Gastroesophageal sphincter (tissue), 3 donors: ENCODE measurements around the gene EGFL8.

Experiments
- CTCF ChIP-seq, 4 experiments: fragments of 200-600 bp in 2 of 4; fragments of 450-650 bp in 2 of 4; sonication (generic) in 1 of 4; IDR thresholded peaks; one replicate each; pipeline ENCODE4 v1.5.1; 2017 to 2019; ENCODE audit warnings: antibody characterized with exemption in 4 of 4, mild to moderate bottlenecking in 2 of 4, moderate library complexity in 2 of 4
- POLR2AphosphoS5 ChIP-seq: sonication (generic); formaldehyde crosslinking; IDR thresholded peaks from one replicate; pipeline ENCODE4 v1.6.1; 2017; ENCODE audit warnings: antibody characterized with exemption

- TF ChIP-seq CTCF (IDR thresholded peaks at IDR 0.05) (no peak), POLR2AphosphoS5 (no peak)
Observed at GRCh38 chr6:32168807-32169591, 4.6 kb downstream of the EGFL8 start.
